GM21423 (cell line): ENCODE measurements around the gene PCNT.

ENCODE experiments used
- ATAC-seq: cut with Tn5 transposase; IDR thresholded peaks from one replicate; pipeline ENCODE4 v1.9.1; 2021; ENCODE audit warnings: mild to moderate bottlenecking, moderate library complexity; ENCODE audit not compliant: unreplicated experiment

Gene PCNT

GRCh38 chr21:46377789-46378188 is 53.8 kb downstream of the PCNT start:
- no peak for ATAC-seq

GRCh38 chr21:46379105-46379504 is 55.1 kb downstream of the PCNT start:
- ATAC-seq, result no peak

DNA sequence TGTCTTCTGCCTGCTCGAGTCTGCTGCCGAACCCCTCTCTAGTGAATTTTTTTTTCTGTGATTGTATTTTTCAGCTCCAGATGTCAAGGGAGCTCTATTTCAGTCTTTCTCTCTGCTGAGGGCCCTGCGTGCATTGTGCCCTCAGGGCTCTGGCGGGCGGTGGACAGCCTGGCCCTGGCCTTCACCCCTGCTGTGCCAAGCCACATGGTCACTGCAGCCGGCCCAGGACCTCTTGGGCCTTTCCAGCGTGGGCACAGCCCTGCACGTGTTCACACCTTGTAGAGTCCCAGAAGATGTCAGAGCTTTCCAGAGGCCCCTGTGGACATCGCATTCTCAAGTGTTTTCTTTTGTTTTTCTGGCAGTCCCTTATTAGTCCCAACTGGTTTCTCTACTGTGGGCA is 55.7 kb downstream of the PCNT start:
- ATAC-seq, result no peak

DNA sequence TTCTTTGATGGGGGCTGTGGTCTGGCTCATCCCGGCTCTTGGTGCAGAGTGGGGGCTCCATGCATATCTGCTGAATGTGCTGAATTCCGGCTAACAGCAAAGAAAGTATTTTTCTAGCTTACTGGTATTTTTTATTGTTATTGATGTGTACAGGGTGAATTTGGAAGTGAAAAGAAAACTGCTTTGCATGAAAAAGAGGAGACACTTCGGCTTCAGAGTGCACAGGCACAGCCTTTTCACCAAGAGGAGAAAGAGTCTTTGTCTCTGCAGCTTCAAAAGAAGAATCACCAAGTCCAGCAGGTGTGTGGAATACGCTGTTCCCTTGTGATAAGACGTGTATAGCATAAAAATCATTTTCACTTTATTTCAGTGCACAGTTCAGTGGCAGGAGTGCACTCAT is 57.6 kb downstream of the PCNT start:
- ATAC-seq, result no peak

GRCh38 chr21:46384556-46384955 is 60.6 kb downstream of the PCNT start:
- ATAC-seq, result no peak

DNA sequence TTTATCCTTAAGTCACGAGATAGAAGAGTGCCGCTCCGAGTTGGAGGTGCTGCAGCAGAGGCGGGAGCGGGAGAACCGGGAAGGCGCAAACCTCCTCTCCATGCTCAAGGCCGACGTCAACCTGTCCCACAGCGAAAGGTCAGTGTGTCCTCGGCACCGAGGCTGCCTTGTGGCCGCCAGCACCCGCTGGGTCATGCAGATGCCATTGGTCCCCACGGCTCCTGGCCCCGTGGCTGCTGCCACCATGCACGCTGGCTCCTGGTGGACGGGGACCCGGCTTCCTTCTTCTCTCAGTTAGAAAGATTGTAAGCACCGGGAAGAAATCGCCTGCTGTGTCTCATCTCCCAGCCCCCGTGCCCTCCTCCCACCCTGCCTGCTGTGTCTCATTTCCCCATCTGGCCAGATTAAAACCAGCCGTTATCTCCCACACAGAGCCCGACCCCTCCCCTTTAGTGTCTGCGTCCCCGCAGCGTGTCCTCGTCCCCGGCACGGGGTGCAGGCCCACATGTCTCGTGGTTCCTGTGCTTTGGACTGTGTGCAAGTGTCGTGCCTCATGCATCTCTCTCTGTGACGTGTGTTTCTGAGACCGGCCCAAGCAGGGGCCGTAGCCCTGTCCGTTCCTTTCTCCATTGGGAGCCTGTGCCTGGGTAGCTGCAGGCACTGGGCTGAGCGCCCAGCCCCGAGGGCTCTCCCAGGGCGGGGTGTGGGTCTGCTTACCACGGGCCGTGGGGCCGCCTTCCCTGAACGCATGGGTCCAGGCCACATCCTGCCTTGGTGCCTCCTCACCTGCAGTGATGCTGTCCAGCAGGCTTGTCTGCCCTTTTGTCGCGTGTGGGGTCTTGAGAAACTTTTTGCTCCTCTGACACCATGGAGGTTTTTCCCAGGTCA is 62.1 kb downstream of the PCNT start:
- no peak for ATAC-seq

DNA sequence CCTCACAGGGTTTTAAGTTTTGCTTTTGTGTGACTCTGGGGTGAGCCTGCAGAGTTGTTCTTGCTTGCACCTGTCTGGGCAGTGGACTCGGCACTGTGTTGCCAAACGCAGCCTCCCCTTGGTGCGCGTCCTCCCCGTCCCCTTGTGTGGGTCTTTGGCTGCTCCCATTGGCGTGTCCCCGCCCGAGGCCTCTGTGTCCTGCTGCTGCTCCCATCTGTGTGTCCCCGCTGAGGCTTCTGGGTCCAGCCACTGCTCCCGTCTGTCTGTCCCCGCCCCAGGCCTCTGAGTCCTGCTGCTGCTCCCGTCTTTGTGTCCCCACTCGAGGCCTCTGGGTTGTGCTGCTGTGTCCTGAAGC is 62.8 kb downstream of the PCNT start:
- ATAC-seq, result no peak

DNA sequence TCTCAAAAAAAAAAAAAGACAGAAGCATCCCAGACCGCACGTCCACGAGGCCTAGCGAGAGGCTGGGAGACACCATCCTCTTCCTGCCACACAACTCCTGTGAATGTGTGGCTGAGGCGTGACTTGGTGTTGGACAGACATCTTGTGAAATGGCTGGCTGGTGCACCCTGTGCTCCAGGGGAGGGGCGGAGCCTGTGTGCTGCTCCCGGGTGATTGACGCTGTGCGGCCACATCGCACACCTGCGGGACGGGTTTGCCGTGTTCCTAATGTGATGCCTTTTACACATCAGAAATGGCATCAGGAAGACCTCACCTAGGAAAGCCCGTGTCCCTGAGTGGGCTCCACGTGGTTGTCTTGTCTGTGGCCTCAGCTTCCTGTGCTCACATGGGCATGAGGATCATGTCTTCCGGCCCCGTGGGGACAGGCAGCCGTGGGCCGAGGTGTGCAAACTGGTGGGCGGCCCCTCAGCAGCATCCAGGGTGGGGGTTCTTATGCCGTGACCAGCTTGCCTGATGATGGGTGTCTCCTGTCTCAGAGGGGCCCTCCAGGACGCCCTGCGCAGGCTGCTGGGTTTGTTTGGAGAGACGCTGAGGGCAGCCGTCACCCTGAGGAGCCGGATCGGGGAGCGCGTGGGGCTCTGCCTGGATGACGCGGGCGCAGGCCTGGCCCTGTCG is 64.4 kb downstream of the PCNT start:
- ATAC-seq, result no peak

GRCh38 chr21:46388896-46389295 is 64.9 kb downstream of the PCNT start:
- no peak for ATAC-seq

DNA sequence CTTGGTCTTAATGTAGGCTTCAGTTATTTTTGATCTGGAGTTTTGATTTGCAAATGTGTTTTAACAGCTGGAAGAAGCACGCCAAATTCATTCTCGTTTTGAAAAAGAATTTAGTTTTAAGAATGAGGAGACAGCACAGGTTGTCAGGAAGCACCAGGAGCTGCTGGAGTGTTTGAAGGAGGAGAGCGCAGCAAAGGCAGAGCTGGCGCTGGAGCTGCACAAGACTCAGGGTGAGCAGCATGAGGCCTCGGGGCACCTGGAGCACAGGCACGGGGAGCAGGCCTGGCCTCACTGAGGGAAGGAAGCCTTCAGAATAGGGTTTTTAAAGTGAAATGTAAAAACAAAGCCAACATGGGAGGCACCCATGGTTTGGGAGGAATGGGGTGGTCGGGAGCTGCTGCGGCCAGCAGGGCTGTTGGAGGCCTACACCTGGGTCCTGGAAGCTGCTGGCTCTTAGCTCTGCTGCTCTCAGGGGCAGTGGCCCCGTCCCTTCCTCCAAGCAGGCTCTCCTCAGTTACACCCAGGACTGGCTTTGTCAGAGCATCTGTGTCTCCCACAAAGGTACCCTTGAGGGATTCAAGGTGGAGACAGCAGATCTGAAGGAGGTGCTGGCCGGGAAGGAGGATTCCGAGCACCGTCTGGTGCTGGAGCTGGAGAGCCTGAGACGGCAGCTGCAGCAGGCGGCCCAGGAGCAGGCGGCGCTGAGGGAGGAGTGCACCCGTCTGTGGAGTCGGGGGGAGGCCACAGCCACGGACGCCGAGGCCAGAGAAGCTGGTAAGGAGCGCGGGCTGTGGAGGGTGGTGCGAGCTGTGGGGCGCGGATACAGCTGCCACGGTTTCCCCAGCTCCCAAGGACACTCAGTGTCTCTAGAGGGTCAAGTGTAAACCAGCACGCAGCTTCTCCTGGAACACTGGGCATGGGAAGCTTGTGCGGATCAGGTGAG is 66.9 kb downstream of the PCNT start:
- no peak for ATAC-seq

- ATAC-seq, result no peak
These were observed 67.8 kb downstream of the PCNT start for GRCh38 chr21:46391773-46392172.

DNA sequence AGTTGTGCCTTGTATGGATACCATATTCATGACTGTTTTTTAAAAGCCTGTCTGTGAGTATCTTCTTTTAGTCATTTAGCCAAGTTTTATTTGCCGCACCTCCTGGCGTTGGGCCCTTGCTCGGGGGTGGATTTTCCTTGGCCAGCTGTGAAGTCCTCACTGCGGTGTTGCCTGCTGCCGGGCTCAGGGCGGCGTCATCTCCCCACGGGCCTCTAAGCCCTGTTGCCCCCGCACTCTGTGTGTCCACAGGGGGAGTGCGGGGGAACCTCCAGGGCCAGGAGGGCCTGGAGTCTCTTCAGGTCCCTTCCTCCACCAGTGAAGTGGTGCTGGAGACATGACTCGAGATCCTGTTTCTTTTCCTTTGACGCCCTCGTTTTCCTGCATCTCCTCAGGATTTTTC is 69.0 kb downstream of the PCNT start:
- no peak for ATAC-seq

DNA sequence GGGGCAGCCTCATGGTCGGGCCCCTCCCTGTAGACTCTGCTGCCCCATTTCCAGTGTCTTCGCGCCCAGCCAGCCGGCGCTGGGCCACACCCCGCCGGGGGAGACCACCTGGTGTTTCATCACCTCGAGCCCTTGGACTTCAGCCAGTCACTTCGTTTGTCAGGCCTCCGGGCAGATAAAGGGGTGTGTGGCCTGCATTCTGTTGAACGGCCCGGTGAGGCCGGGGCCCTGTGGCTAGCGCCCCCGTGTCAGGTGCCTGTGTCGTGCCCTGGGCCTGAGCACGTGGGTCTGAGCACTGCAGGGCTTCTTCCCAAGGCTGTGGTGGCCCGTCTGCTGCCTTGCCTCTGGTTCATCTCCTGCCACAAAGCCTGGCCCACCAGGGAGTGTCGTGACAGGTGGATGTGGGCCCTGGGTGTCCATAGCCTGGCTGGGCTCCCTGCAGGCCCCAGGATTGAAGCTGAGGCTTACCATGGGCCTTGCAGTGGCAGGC is 69.5 kb downstream of the PCNT start:
- no peak for ATAC-seq

DNA sequence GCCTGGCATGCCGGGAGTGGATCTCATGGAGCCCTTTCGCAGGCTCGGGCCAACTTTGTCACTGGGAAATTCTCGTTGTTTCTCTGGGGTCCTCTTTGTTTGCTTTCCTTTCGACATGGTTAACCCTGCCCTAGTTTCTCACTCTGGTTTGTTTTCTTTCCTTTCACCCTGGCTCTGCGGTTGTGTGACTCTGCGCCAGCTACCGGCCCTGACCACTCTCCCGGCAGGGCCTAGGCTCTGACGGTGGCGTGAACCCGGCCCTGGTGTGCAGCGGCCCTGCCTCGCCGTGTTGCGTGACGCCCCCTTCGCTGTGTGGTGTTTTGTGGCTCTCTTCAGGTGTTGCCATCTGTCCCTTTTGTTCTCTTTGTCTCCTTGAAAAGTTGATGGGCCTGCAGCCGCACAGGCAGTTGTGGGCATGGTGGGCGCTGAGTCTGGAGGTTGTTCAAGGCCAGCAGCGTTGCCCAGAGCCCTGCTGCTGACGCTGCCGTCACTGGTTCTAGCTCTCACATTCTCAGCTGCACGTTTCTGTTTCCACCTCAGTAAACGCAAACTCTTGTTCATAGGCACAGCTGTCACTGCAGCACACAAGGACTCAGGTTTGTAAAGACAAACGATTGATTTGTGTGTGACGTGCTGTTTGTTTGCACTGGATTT is 70.1 kb downstream of the PCNT start:
- ATAC-seq, result no peak

DNA sequence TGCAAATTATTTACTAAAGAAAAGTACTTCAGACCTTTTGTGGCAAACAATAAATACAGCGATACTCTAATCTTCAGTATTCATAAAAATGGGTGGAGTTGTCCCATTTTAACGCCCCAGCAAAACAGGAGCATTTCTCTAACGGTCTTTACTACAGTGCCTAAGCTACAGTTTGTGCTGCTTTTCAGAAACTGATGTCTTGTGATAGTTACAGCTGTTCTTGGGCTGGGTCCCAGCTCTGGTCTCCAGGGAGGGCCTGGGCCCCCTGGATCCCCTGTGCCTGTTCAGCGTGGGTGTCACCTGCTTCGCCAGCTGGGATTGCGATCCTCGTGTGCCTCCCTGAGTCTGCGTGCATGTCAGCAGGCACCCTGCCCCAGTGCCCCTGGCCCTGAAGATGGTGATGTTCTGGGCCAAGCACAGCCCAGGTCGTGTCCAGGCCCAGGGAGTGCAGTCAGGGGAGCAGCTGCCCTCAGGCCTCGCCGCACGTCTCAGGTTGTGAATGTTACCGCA is 70.7 kb downstream of the PCNT start:
- no peak for ATAC-seq

DNA sequence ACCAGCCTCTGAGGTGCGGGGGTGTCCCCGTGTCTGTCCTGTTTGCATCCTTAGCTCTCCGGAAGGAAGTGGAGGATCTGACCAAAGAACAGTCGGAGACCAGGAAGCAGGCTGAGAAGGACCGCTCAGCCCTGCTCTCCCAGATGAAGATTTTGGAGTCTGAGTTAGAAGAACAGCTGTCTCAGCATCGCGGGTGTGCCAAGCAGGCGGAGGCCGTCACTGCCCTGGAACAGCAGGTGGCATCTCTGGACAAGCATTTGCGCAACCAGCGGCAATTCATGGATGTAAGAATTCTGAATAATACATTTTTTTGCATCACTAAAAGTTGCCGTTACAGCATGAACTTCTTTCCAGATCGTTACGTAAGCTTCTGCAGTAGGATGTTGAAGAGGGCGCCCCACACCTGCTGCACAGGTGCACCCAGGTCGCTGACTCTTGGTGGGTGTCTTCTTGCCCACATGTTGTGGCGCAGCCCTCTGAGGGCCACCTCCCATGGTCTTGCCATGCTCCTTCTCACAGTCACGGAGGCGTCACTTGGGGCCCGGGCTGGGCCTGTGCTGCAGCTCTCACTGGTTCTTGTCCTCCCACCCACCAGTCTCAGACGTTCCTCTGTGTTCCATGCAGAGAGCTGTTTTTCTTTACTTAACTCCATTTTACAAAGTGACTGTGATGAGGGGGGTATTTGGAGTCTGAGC is 73.4 kb downstream of the PCNT start:
- ATAC-seq, result no peak

- no peak for ATAC-seq
These were observed 74.0 kb downstream of the PCNT start for GRCh38 chr21:46397993-46398392.

DNA sequence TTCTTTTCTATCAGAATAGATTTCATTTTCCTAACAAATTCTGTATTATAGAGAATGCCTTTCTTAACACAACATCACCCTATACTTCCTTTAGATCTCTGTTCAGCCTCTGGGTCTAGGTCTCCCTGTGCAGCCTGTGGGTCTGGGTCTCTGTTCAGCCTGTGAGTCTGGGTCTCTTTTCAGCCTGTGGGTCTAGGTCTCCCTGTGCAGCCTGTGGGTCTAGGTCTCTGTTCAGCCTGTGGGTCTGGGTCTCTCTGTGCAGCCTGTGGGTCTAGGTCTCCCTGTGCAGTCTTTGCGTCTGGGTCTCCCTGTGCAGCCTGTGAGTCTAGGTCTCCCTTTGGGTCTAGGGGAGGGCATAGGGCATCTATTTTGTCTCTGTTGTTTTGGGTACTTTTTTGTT is 75.2 kb downstream of the PCNT start:
- ATAC-seq, result no peak

- ATAC-seq, result no peak
These were observed 75.7 kb downstream of the PCNT start for GRCh38 chr21:46399686-46400085.
